ENCODE results near the gene LIPC.
"Not testable (repeated sequence)": the region's sequence is repeated elsewhere in the genome, so short reads cannot be mapped to it uniquely, and the experiment has no call there.

Gene LIPC

GRCh38 chr15:58594898-58595297, 163.1 kb downstream of the LIPC start:
- TF ChIP-seq CTCF (IDR thresholded peaks at IDR 0.05), result no peak
- no peaks in the 10 kb centered on the region for H3K9me3 ChIP-seq

GRCh38 chr15:58595516-58596263, 163.9 kb downstream of the LIPC start:
- Histone ChIP-seq H3K36me3 (peaks cover 16% of the 10 kb centered on the region), H3K4me1 (ENCODE audit: control insufficient read depth in 1 of 2, insufficient read depth in 1 of 2, low read depth in 1 of 2, low read length in 1 of 2) (peaks cover 9 to 11% of the 10 kb centered on the region in 2 experiments), H3K9me3 (no peaks in the 10 kb centered on the region), H3K4me3 (ENCODE audit: low read depth in 1 of 2, low read length in 1 of 2) (no peak overlapping the region), H3K27ac (peak overlapping the region; percentile 24), H3K27me3 (no peaks in the 10 kb centered on the region)
- TF ChIP-seq CTCF (IDR thresholded peaks at IDR 0.05), result no peak

More at GRCh38 chr15:58594898-58595297, 163.1 kb downstream of the LIPC start:
- H3K4me1 ChIP-seq (ENCODE audit: control insufficient read depth in 1 of 2, insufficient read depth in 1 of 2, low read depth in 1 of 2, low read length in 1 of 2), result peaks cover 9 to 11% of the 10 kb centered on the region in 2 experiments
- peaks cover 16% of the 10 kb centered on the region for H3K36me3 ChIP-seq
- no peak overlapping the region for H3K4me3 ChIP-seq (ENCODE audit: low read depth in 1 of 2, low read length in 1 of 2)
- H3K27me3 ChIP-seq, result no peaks in the 10 kb centered on the region
- no peak overlapping the region for H3K27ac ChIP-seq

- Histone ChIP-seq H3K9me3 (no peaks in the 10 kb centered on the region), H3K4me3 (ENCODE audit: low read depth in 1 of 2, low read length in 1 of 2) (no peak overlapping the region), H3K36me3 (peaks cover 19% of the 10 kb centered on the region), H3K27me3 (no peaks in the 10 kb centered on the region), H3K27ac (peak overlapping the region; percentile 21), H3K4me1 (ENCODE audit: control insufficient read depth in 1 of 2, insufficient read depth in 1 of 2, low read depth in 1 of 2, low read length in 1 of 2) (peaks cover 9 to 11% of the 10 kb centered on the region in 2 experiments)
- TF ChIP-seq CTCF (IDR thresholded peaks at IDR 0.05), result no peak
These were observed 166.4 kb downstream of the LIPC start for GRCh38 chr15:58597943-58598828.

- no peak for TF ChIP-seq CTCF (IDR thresholded peaks at IDR 0.05)
- Histone ChIP-seq H3K36me3 (peaks cover 15% of the 10 kb centered on the region), H3K27ac (peak overlapping the region; percentile 21), H3K27me3 (no peaks in the 10 kb centered on the region), H3K4me1 (ENCODE audit: control insufficient read depth in 1 of 2, insufficient read depth in 1 of 2, low read depth in 1 of 2, low read length in 1 of 2) (peaks cover 9 to 11% of the 10 kb centered on the region in 2 experiments), H3K4me3 (ENCODE audit: low read depth in 1 of 2, low read length in 1 of 2) (no peak overlapping the region), H3K9me3 (no peaks in the 10 kb centered on the region)
These were observed 167.0 kb downstream of the LIPC start for GRCh38 chr15:58598829-58599210.

- no peaks in the 10 kb centered on the region for H3K9me3 ChIP-seq
- no peak for TF ChIP-seq CTCF (IDR thresholded peaks at IDR 0.05)
- no peaks in the 10 kb centered on the region for H3K27me3 ChIP-seq
- H3K4me3 ChIP-seq (ENCODE audit: low read depth in 1 of 2, low read length in 1 of 2), result no peak overlapping the region
- H3K27ac ChIP-seq, result no peak overlapping the region
- no peaks in the 10 kb centered on the region for H3K4me1 ChIP-seq (ENCODE audit: control insufficient read depth in 1 of 2, insufficient read depth in 1 of 2, low read depth in 1 of 2, low read length in 1 of 2)
- H3K36me3 ChIP-seq, result peaks cover 14% of the 10 kb centered on the region
These were observed 171.0 kb downstream of the LIPC start for GRCh38 chr15:58602823-58603222.

GRCh38 chr15:58603927-58604326, 172.1 kb downstream of the LIPC start:
- H3K27me3 ChIP-seq; H3K4me3 ChIP-seq (ENCODE audit: low read depth in 1 of 2, low read length in 1 of 2); H3K4me1 ChIP-seq (ENCODE audit: control insufficient read depth in 1 of 2, insufficient read depth in 1 of 2, low read depth in 1 of 2, low read length in 1 of 2); H3K27ac ChIP-seq; H3K9me3 ChIP-seq: not testable (repeated sequence)
- H3K36me3 ChIP-seq, result peaks cover 23% of the 10 kb centered on the region
